ENCODE measurements around the gene CACNG6.

DNA sequence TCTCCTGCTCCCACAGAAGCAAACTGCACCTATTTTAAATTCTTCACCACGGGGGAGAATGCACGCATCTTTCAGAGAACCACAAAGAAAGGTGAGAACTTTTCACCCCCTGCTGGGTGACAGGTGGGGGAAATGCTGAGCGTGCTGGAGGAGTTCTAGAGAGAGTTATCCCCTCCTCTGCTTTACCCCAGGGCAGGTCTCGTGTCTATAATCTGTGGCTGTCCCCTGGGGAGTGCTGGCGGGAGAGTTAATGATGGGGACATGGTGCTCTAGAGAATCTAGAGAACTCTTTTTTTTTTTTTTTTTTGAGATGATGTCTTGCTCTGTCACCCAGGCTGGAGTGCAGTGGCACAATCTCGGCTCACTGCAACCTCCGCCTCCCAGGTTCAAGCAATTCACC lies 6.8 kb downstream of the CACNG6 start:
- TF ChIP-seq, protein P1, sequence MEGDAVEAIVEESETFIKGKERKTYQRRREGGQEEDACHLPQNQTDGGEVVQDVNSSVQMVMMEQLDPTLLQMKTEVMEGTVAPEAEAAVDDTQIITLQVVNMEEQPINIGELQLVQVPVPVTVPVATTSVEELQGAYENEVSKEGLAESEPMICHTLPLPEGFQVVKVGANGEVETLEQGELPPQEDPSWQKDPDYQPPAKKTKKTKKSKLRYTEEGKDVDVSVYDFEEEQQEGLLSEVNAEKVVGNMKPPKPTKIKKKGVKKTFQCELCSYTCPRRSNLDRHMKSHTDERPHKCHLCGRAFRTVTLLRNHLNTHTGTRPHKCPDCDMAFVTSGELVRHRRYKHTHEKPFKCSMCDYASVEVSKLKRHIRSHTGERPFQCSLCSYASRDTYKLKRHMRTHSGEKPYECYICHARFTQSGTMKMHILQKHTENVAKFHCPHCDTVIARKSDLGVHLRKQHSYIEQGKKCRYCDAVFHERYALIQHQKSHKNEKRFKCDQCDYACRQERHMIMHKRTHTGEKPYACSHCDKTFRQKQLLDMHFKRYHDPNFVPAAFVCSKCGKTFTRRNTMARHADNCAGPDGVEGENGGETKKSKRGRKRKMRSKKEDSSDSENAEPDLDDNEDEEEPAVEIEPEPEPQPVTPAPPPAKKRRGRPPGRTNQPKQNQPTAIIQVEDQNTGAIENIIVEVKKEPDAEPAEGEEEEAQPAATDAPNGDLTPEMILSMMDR (IDR thresholded peaks at IDR 0.05) = no peak
- no peak for TF ChIP-seq SIN3A (IDR thresholded peaks at IDR 0.05; ENCODE audit: borderline replicate concordance, low read depth, low read length)
- TF ChIP-seq POLR2AphosphoS5 (IDR thresholded peaks at IDR 0.05; ENCODE audit: low read depth, low read length) = no peak
- no peak for TF ChIP-seq RAD21 (IDR thresholded peaks at IDR 0.05; ENCODE audit: low read length)
- TF ChIP-seq, protein P2, sequence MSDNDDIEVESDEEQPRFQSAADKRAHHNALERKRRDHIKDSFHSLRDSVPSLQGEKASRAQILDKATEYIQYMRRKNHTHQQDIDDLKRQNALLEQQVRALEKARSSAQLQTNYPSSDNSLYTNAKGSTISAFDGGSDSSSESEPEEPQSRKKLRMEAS (IDR thresholded peaks at IDR 0.05; ENCODE audit: low read depth) = no peak
- TF ChIP-seq TAF1 (IDR thresholded peaks at IDR 0.05; ENCODE audit: borderline replicate concordance, low read depth, low read length) = no peak
- TF ChIP-seq RCOR1 (IDR thresholded peaks at IDR 0.05; ENCODE audit: low read length) = no peak
- TF ChIP-seq, protein P3, sequence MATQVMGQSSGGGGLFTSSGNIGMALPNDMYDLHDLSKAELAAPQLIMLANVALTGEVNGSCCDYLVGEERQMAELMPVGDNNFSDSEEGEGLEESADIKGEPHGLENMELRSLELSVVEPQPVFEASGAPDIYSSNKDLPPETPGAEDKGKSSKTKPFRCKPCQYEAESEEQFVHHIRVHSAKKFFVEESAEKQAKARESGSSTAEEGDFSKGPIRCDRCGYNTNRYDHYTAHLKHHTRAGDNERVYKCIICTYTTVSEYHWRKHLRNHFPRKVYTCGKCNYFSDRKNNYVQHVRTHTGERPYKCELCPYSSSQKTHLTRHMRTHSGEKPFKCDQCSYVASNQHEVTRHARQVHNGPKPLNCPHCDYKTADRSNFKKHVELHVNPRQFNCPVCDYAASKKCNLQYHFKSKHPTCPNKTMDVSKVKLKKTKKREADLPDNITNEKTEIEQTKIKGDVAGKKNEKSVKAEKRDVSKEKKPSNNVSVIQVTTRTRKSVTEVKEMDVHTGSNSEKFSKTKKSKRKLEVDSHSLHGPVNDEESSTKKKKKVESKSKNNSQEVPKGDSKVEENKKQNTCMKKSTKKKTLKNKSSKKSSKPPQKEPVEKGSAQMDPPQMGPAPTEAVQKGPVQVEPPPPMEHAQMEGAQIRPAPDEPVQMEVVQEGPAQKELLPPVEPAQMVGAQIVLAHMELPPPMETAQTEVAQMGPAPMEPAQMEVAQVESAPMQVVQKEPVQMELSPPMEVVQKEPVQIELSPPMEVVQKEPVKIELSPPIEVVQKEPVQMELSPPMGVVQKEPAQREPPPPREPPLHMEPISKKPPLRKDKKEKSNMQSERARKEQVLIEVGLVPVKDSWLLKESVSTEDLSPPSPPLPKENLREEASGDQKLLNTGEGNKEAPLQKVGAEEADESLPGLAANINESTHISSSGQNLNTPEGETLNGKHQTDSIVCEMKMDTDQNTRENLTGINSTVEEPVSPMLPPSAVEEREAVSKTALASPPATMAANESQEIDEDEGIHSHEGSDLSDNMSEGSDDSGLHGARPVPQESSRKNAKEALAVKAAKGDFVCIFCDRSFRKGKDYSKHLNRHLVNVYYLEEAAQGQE (IDR thresholded peaks at IDR 0.05; ENCODE audit: low read depth, low read length) = no peak
- TF ChIP-seq EP300 (IDR thresholded peaks at IDR 0.05; ENCODE audit: borderline replicate concordance in 1 of 2, low read depth in 1 of 2, low read length in 1 of 2) = no peak
- TF ChIP-seq ELF1 (IDR thresholded peaks at IDR 0.05) = no peak

Data from SK-N-SH (cell line).